ENCODE measurements around the gene THSD8. TPM values are rescaled to one million over a fixed set of nuclear protein-coding genes. Genes with fewer than 3 reads are reported as not detected.

Gene THSD8
- total RNA-seq, 4 donors from 2014 or later, result 0.65 TPM; not detected in 3

- DNase-seq (ENCODE audit: extremely low spot score), result no peak
- WGBS, result 16% methylated on average over 17 of the region's 20 CpGs
- TF ChIP-seq POLR2A (IDR thresholded peaks at IDR 0.05; ENCODE audit: low read depth), result no peak
- Histone ChIP-seq H3K9me3 (no peaks in the 10 kb centered on the region), H3K4me3 (peak within 1 kb of the TSS; percentile 48 to 59 (median 51)), H3K27ac (replicated peaks in 1 of 4) (no peak within 1 kb of the TSS), H3K4me1 (peaks cover 14 to 59% (median 40%) of the 10 kb centered on the region in 4 donors), H3K36me3 (no peaks in the 10 kb centered on the region), H3K27me3 (peaks cover 0 to 100% (median 89%) of the 10 kb centered on the region in 4 donors)
- intact Hi-C loops (cut with DNase I), result no loop called here
Observed at GRCh38 chr19:12834566-12834943, 32.7 kb downstream of the THSD8 start, which contains the start of gene RTBDN. TSS of gene RTBDN (minus strand) at chr19:12834579. CDS start at chr19:12829979, 4,600 bp downstream.

GRCh38 chr19:12834976-12835757, 33.3 kb downstream of the THSD8 start:
- no peak for DNase-seq (ENCODE audit: extremely low spot score)
- peaks cover 14 to 59% (median 40%) of the 10 kb centered on the region in 4 donors for H3K4me1 ChIP-seq
- H3K9me3 ChIP-seq, result no peaks in the 10 kb centered on the region
- TF ChIP-seq CTCF (IDR thresholded peaks at IDR 0.05) (no peak), EP300 (IDR thresholded peaks at IDR 0.05) (no peak), POLR2AphosphoS5 (IDR thresholded peaks at IDR 0.05) (no peak), POLR2A (IDR thresholded peaks at IDR 0.05; ENCODE audit: low read depth) (no peak)
- peaks cover 0 to 100% (median 89%) of the 10 kb centered on the region in 4 donors for H3K27me3 ChIP-seq
- no peak overlapping the region for H3K4me3 ChIP-seq
- intact Hi-C loops (cut with DNase I), result no loop called here
- no peaks in the 10 kb centered on the region for H3K36me3 ChIP-seq
- no peak overlapping the region for H3K27ac ChIP-seq (replicated peaks in 1 of 4)
- WGBS, result 9% methylated on average over 23 of the region's 39 CpGs

- Histone ChIP-seq H3K27ac (replicated peaks in 1 of 4) (no peak overlapping the region), H3K27me3 (peaks cover 0 to 100% (median 89%) of the 10 kb centered on the region in 4 donors), H3K9me3 (no peaks in the 10 kb centered on the region), H3K4me3 (no peak overlapping the region), H3K36me3 (no peaks in the 10 kb centered on the region), H3K4me1 (peaks cover 20 to 71% (median 51%) of the 10 kb centered on the region in 4 donors)
- intact Hi-C loops (cut with DNase I), result no loop called here
- WGBS, result 34% methylated on average over 3 of the region's 6 CpGs
- TF ChIP-seq CTCF (IDR thresholded peaks at IDR 0.05), result no peak
- no peak for TF ChIP-seq POLR2AphosphoS5 (IDR thresholded peaks at IDR 0.05)
- no peak for TF ChIP-seq EP300 (IDR thresholded peaks at IDR 0.05)
- TF ChIP-seq POLR2A (IDR thresholded peaks at IDR 0.05; ENCODE audit: low read depth), result no peak
- no peak for DNase-seq (ENCODE audit: extremely low spot score)
Observed at GRCh38 chr19:12836529-12836863, 34.6 kb downstream of the THSD8 start.

- peaks cover 20 to 68% (median 52%) of the 10 kb centered on the region in 4 donors for H3K4me1 ChIP-seq
- H3K36me3 ChIP-seq, result no peaks in the 10 kb centered on the region
- DNase-seq (ENCODE audit: extremely low spot score), result no peak
- no peaks in the 10 kb centered on the region for H3K9me3 ChIP-seq
- intact Hi-C loops (cut with DNase I), result no loop called here
- 94% methylated on average over 4 of the region's 4 CpGs for WGBS
- H3K27ac ChIP-seq (replicated peaks in 1 of 4), result no peak overlapping the region
- no peak for TF ChIP-seq EP300 (IDR thresholded peaks at IDR 0.05)
- TF ChIP-seq POLR2A (IDR thresholded peaks at IDR 0.05; ENCODE audit: low read depth), result no peak
- no peak for TF ChIP-seq CTCF (IDR thresholded peaks at IDR 0.05)
- no peak for TF ChIP-seq POLR2AphosphoS5 (IDR thresholded peaks at IDR 0.05)
- H3K27me3 ChIP-seq, result peaks cover 0 to 100% (median 89%) of the 10 kb centered on the region in 4 donors
- no peak overlapping the region for H3K4me3 ChIP-seq
Observed at GRCh38 chr19:12837225-12837624, 35.4 kb downstream of the THSD8 start.

- no peaks in the 10 kb centered on the region for H3K9me3 ChIP-seq
- WGBS, result 0% methylated on average over 1 of the region's 69 CpGs
- intact Hi-C loops (cut with DNase I), result no loop called here
- H3K27ac ChIP-seq (replicated peaks in 1 of 4), result no peak within 1 kb of the TSS
- H3K4me3 ChIP-seq, result peak within 1 kb of the TSS; percentile 30 to 51 (median 40)
- TF ChIP-seq POLR2A (IDR thresholded peaks at IDR 0.05; ENCODE audit: low read depth), result no peak
- no peak for TF ChIP-seq EP300 (IDR thresholded peaks at IDR 0.05)
- no peak for TF ChIP-seq POLR2AphosphoS5 (IDR thresholded peaks at IDR 0.05)
- TF ChIP-seq CTCF (IDR thresholded peaks at IDR 0.05), result peak; percentile 33 to 59 (median 51)
- peaks cover 18 to 57% (median 42%) of the 10 kb centered on the region in 4 donors for H3K4me1 ChIP-seq
- no peaks in the 10 kb centered on the region for H3K36me3 ChIP-seq
- DNase-seq (ENCODE audit: extremely low spot score), result no peak
- peaks cover 0 to 100% (median 86%) of the 10 kb centered on the region in 4 donors for H3K27me3 ChIP-seq
Observed at GRCh38 chr19:12838182-12838885, 36.5 kb downstream of the THSD8 start, which contains the start of gene MAST1. TSS of gene MAST1 (plus strand) at chr19:12838515. CDS start at chr19:12838573, 58 bp downstream.
